Transverse colon (tissue), 4 donors: ENCODE measurements around the gene SMAD3.

Source experiments
- CTCF ChIP-seq, 5 experiments: fragments of 200-600 bp in 3 of 5; fragments of 450-650 bp in 2 of 5; sonication (generic) in 3 of 5; IDR thresholded peaks; 1 replicate in 2 of 5; 2 replicates in 3 of 5; pipeline ENCODE4 v1.5.1; 2016 to 2017; ENCODE audit warnings: antibody characterized with exemption in 5 of 5, inconsistent platforms in 3 of 5, mild to moderate bottlenecking in 2 of 5, moderate library complexity in 1 of 5
- EP300 ChIP-seq: sonication (generic); formaldehyde crosslinking; IDR thresholded peaks from one replicate; pipeline ENCODE4 v1.6.1; 2017; ENCODE audit warnings: antibody characterized with exemption, low read depth
- POLR2A ChIP-seq: fragments of 450-650 bp; IDR thresholded peaks from one replicate; pipeline ENCODE4 v1.6.1; 2016; ENCODE audit warnings: antibody characterized with exemption, mild to moderate bottlenecking, moderate library complexity
- POLR2AphosphoS5 ChIP-seq, 3 donors: sonication (generic); formaldehyde crosslinking; IDR thresholded peaks; one replicate each; pipeline ENCODE4 v1.6.1; 2016; ENCODE audit warnings: antibody characterized with exemption in 3 of 3

- TF ChIP-seq EP300 (no peak), CTCF (IDR thresholded peaks at IDR 0.05) (no peak), POLR2A (no peak), POLR2AphosphoS5 (IDR thresholded peaks at IDR 0.05) (no peak)
These were observed 45.8 kb downstream of the SMAD3 start for GRCh38 chr15:67110958-67111864.
